Pancreas (tissue), 10 donors: ENCODE results near the gene TTC39C. TPM values are rescaled to one million over a fixed set of nuclear protein-coding genes. Genes with fewer than 3 reads are reported as not detected.
A peak's percentile ranks its signal among the peaks of the same experiment; 100 is the strongest.
"Not testable (repeated sequence)": the region's sequence is repeated elsewhere in the genome, so short reads cannot be mapped to it uniquely, and the experiment has no call there.

Source experiments
- ATAC-seq, 4 donors: fragments of 200-7000 bp; cut with Tn5 transposase; one replicate each; pipeline versions ENCODE4 v1.8.0 to v1.9.1; 2020; ENCODE audit warnings: mild to moderate bottlenecking in 4 of 4, moderate library complexity in 4 of 4
- DNase-seq, 6 donors: peaks; one replicate each; pipeline ENCODE4 v3.0.0-alpha.2; 2020
- FAIRE-seq: peaks from 2 replicates; lab custom pipeline; 2012; peaks lifted over from hg19 to GRCh38; lab: Jason Lieb, UNC
- H3K27ac ChIP-seq, 4 donors: fragments of 200-600 bp; sonication (generic); 1 replicate in 3 of 4; 2 replicates in 1 of 4; pipeline versions ENCODE4 v1.5.0 to v1.8.0; 2020
- H3K27me3 ChIP-seq, 4 donors: fragments of 200-600 bp; one replicate each; pipeline ENCODE4 v1.8.0; 2021
- H3K36me3 ChIP-seq, 3 donors: fragments of 200-600 bp; sonication (generic) in 1 of 3; one replicate each; pipeline versions ENCODE4 v1.5.0 to v1.8.0; 2020 to 2021
- H3K4me1 ChIP-seq, 3 donors: fragments of 200-600 bp; one replicate each; pipeline ENCODE4 v1.8.0; 2021
- H3K4me3 ChIP-seq, 4 donors: fragments of 200-600 bp; sonication (generic) in 2 of 4; one replicate each; pipeline versions ENCODE4 v1.5.0 to v1.8.0; 2020 to 2021
- H3K9me3 ChIP-seq, 4 donors: fragments of 200-600 bp; one replicate each; pipeline ENCODE4 v1.8.0; 2021
- WGBS, 2 donors: extraction: QIAGEN DNeasy Blood & Tissue Kit; methylation state at CpG; one replicate each; pipeline ENCODE4 v1.1.7; 2013; 5-methylcytosine and 5-hydroxymethylcytosine counted together
- intact Hi-C, 3 donors: fragments of 100-400 bp; cut with DNase I; formaldehyde crosslinking; loops; one replicate each; pipeline versions ENCODE4 v1.11.1 to v1.14.2; 2022
- polyA plus RNA-seq, 2 donors: library from polyadenylated mRNA; stranded (reverse); fragments of 200-250 nt; gene quantifications; one replicate each; pipeline ENCODE4 v1.2.3, GENCODE V29; 2013
- total RNA-seq, 6 donors: library from RNA; stranded (reverse); fragmentation: NEBNext Ultra II Directional in 4 of 6; extraction: Animal tissue kit (Norgen Biotek cat#: 25700) in 4 of 6; gene quantifications; one replicate each; pipeline versions ENCODE4 v1.2.1 to v1.2.4, GENCODE V29; 2021 to 2023
- TF ChIP-seq, protein P1 (sequence below), 4 donors: fragments of 200-600 bp; sonication (generic) in 3 of 4; IDR thresholded peaks; one replicate each; pipeline versions ENCODE4 v1.5.0 to v1.8.0; 2021; ENCODE audit warnings: antibody characterized with exemption in 4 of 4
- donor health status: healthy with polysubstance abuse.
- donor health status: DM: no; HTN: no; CAD: no; lungs with moderate emphysema.
- donor health status: DM: no; HTN: no; CAD: no.
- donor health status: control.
- donor health status: control.
- donor health status: Bipolar disorder and iron deficiency.
- donor health status: DM: yes; HTN: yes; CAD: no.
- donor health status: DM: no; HTN: no; CAD: no.
- donor health status: DM: no; HTN: no; CAD: no.
- donor health status: DM: yes; HTN: yes; CAD: no.

TTC39C gene
- total and polyA plus RNA-seq, 8 donors, result 10.1 to 27.1 (median 14.2) TPM

DNA sequence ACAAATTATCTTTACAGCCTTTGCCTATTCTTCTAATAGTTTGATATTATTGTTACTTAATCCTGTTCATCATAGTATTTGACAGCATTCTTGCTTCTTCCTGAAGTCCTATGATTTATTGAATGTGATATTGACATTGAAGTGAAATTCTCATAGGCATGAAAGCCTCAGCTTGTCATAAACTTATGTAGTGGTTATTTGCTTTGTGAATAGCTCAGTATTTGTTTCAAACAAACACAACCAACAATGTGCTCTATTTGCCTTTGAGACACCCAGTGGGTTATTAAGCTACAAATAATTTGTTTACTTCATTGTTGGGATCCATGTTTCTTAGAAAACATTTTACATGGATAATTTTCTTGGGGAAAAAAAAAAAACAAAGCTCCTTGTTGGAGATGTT lies 57.2 kb downstream of the TTC39C start:
- Histone ChIP-seq H3K4me1 (peaks cover 0 to 7% (median 0%) of the 10 kb centered on the region in 3 donors), H3K27ac (no peak overlapping the region), H3K4me3 (no peak overlapping the region), H3K27me3 (no peaks in the 10 kb centered on the region), H3K9me3 (no peaks in the 10 kb centered on the region), H3K36me3 (peaks cover 0 to 4% (median 0%) of the 10 kb centered on the region in 3 donors)
- DNase-seq (no peak), ATAC-seq (no peak), FAIRE-seq (no peak)
- TF ChIP-seq, protein P1, sequence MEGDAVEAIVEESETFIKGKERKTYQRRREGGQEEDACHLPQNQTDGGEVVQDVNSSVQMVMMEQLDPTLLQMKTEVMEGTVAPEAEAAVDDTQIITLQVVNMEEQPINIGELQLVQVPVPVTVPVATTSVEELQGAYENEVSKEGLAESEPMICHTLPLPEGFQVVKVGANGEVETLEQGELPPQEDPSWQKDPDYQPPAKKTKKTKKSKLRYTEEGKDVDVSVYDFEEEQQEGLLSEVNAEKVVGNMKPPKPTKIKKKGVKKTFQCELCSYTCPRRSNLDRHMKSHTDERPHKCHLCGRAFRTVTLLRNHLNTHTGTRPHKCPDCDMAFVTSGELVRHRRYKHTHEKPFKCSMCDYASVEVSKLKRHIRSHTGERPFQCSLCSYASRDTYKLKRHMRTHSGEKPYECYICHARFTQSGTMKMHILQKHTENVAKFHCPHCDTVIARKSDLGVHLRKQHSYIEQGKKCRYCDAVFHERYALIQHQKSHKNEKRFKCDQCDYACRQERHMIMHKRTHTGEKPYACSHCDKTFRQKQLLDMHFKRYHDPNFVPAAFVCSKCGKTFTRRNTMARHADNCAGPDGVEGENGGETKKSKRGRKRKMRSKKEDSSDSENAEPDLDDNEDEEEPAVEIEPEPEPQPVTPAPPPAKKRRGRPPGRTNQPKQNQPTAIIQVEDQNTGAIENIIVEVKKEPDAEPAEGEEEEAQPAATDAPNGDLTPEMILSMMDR (IDR thresholded peaks at IDR 0.05), result no peak
- intact Hi-C loops, result no loop called here

DNA sequence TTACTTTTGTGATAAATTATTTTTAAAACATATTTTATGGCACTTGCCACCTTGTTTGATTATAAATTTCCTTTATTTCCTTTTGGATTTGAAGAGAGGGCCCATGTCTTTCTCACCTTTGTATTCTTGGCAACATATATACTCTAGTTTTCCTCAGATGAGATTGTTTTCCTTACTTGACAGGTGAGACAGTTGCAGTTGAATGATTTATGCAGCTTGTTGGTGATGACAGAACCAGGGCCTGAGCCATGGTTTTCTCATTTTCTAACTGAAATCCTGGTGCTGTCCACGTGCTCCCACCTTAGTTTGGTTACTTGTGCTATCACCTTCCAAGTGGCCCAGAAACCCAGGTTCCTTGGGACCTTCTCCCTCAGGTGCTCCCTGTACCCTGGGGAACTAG lies 58.2 kb downstream of the TTC39C start:
- Histone ChIP-seq H3K4me3 (no peak overlapping the region), H3K36me3 (no peaks in the 10 kb centered on the region), H3K27me3 (no peaks in the 10 kb centered on the region), H3K9me3 (no peaks in the 10 kb centered on the region), H3K27ac (no peak overlapping the region), H3K4me1 (peaks cover 0 to 7% (median 0%) of the 10 kb centered on the region in 3 donors)
- ATAC-seq (no peak), FAIRE-seq (no peak), DNase-seq (no peak)
- WGBS, 2 donors, result 91 to 100% methylated on average over 1 of the region's 1 CpG
- intact Hi-C loops, result no loop called here
- TF ChIP-seq, protein P1 (IDR thresholded peaks at IDR 0.05), result no peak

DNA sequence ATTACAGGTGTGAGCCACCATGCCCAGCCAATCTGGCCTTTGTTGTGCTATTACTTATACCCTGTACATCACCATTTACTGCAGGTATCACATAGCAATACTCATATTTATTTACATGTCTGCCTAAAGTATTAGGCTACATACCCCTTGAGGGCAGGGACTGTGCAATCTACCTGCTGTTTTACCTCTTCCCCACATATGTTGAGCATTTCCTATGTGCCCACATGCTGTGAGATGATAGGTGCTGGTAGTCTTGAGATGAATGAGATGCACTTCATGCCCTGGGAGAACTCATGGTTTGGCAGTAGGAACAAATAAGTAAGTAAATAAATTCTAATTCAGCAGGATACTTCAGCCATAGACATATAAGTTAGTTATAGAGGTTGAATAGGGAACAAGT lies 59.2 kb downstream of the TTC39C start:
- peaks cover 0 to 2% (median 0%) of the 10 kb centered on the region in 3 donors for H3K4me1 ChIP-seq
- DNase-seq (no peak), ATAC-seq (no peak), FAIRE-seq (no peak)
- intact Hi-C loops, result no loop called here
- no peak overlapping the region for H3K27ac ChIP-seq
- TF ChIP-seq, protein P1 (IDR thresholded peaks at IDR 0.05), result no peak
- no peaks in the 10 kb centered on the region for H3K9me3 ChIP-seq
- H3K36me3 ChIP-seq, result no peaks in the 10 kb centered on the region
- no peaks in the 10 kb centered on the region for H3K27me3 ChIP-seq
- no peak overlapping the region for H3K4me3 ChIP-seq

DNA sequence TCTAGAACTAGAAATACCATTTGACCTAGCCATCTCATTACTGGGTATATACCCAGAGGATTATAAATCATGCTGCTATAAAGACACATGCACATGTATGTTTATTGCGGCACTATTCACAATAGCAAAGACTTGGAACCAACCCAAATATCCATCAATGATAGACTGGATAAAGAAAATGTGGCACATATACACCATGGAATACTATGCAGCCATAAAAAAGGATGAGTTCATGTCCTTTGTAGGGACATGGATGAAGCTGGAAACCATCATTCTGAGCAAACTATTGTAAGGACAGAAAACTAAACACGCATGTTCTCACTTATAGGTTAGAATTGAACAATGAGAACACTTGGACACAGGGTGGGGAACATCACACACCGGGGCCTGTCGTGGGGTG lies 60.2 kb downstream of the TTC39C start:
- not testable (repeated sequence) for ATAC-seq, DNase-seq

DNA sequence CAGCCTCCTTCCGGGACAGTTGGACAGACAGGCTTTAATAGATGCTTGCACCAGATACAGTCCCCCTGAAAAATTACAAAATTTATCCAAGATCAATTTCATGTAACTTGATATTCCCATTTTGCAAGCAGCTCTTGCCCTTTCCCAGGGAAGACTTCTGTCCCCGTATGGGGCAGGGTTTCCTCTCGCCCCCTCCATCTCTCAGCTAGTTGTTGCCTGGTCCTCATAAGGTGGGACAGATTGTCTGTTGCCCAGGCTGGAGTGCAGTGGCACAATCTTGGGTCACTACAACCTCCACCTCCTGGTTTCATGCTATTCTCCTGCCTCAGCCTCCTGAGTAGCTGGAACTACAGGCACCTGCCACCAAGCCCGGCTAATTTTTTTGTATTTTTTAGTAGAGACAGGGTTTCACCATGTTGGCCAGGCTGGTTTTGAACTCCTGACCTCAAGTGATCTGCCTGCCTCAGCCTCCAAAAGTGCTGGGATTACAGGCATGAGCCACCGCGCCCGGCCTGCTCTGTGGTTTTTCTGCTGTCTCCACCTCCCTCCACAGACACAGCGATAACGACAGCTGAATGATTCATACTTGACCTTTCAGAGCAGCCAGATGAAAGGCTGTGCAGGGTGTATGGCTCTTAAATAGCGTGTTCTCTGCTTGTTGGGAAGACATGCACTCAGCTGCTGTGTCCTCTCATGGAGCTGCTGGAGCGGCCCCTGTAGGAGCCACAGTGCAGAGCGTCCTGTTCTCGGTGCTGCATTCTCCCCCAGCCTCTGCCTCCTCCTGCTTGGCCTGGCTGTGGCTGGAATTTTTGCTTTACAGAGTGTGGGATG lies 61.4 kb downstream of the TTC39C start:
- H3K4me3 ChIP-seq, result no peak overlapping the region
- intact Hi-C loops, result no loop called here
- 67 to 79% methylated on average over 13 of the region's 13 CpGs for WGBS, 2 donors
- no peaks in the 10 kb centered on the region for H3K9me3 ChIP-seq
- H3K27me3 ChIP-seq, result no peaks in the 10 kb centered on the region
- no peak overlapping the region for H3K27ac ChIP-seq
- TF ChIP-seq, protein P1 (IDR thresholded peaks at IDR 0.05), result no peak
- no peaks in the 10 kb centered on the region for H3K36me3 ChIP-seq
- DNase-seq, result peak in 5 of 6 donors; percentile 29 to 60 (median 45)
- no peak for FAIRE-seq
- peak; percentile 82 to 95 (median 89) for ATAC-seq
- no peaks in the 10 kb centered on the region for H3K4me1 ChIP-seq

More for the DNA sequence above, 60.2 kb downstream of the TTC39C start:
- H3K4me3 ChIP-seq, intact Hi-C loops, H3K4me1 ChIP-seq, H3K36me3 ChIP-seq, H3K27me3 ChIP-seq, H3K27ac ChIP-seq, FAIRE-seq, H3K9me3 ChIP-seq: not testable (repeated sequence)
- WGBS, 2 donors, result 98% methylated on average over 3 of the region's 4 CpGs
